Stomach (tissue), 9 donors: ENCODE measurements around the gene MYL2. TPM values are rescaled to one million over a fixed set of nuclear protein-coding genes. Genes with fewer than 3 reads are reported as not detected.
A peak's percentile ranks its signal among the peaks of the same experiment; 100 is the strongest.

Experiments used
- DNase-seq, 2 donors: peaks; one replicate each; pipeline versions ENCODE4 v3.0.0 to v3.0.0-alpha.2; 2013 to 2019
- H3K27ac ChIP-seq, 5 donors: fragments of 200-600 bp in 4 of 5; sonication (generic) in 4 of 5; one replicate each; pipeline ENCODE4 v1.5.1; 2013 to 2019; ENCODE audit warnings: mild to moderate bottlenecking in 1 of 5, moderate library complexity in 1 of 5
- H3K27me3 ChIP-seq, 3 donors: fragments of 200-600 bp; sonication (generic); one replicate each; pipeline ENCODE4 v1.5.1; 2017 to 2019; ENCODE audit warnings: mixed run types in 1 of 3
- H3K36me3 ChIP-seq, 4 donors: fragments of 200-600 bp; sonication (generic); 1 replicate in 3 of 4; 2 replicates in 1 of 4; pipeline ENCODE4 v1.5.1; 2016 to 2019
- H3K4me1 ChIP-seq, 4 donors: fragments of 200-600 bp; sonication (generic); one replicate each; pipeline ENCODE4 v1.5.1; 2016 to 2019
- H3K4me3 ChIP-seq, 4 donors: fragments of 200-600 bp; sonication (generic) in 3 of 4; one replicate each; pipeline ENCODE4 v1.5.1; 2016 to 2019; ENCODE audit warnings: mild to moderate bottlenecking in 1 of 4
- H3K9me3 ChIP-seq, 4 donors: fragments of 200-600 bp; sonication (generic); one replicate each; pipeline ENCODE4 v1.5.1; 2016 to 2019
- EP300 ChIP-seq: sonication (generic); formaldehyde crosslinking; IDR thresholded peaks from one replicate; pipeline ENCODE4 v1.6.1; 2017; ENCODE audit warnings: antibody characterized with exemption
- POLR2A ChIP-seq, 4 donors: fragments of 450-650 bp; IDR thresholded peaks; one replicate each; pipeline ENCODE4 v1.6.1; 2016; ENCODE audit warnings: antibody characterized with exemption in 4 of 4, control low read depth in 2 of 4, mild to moderate bottlenecking in 1 of 4, moderate library complexity in 1 of 4
- POLR2AphosphoS5 ChIP-seq, 3 donors: sonication (generic); formaldehyde crosslinking; IDR thresholded peaks; one replicate each; pipeline ENCODE4 v1.6.1; 2016; ENCODE audit warnings: antibody characterized with exemption in 3 of 3
- WGBS, 5 donors: extraction: QIAGEN DNeasy Blood & Tissue Kit in 3 of 5; methylation state at CpG; one replicate each; pipeline versions ENCODE4 v1.1.5 to v1.1.7; 2013 to 2018; 5-methylcytosine and 5-hydroxymethylcytosine counted together
- intact Hi-C: fragments of 100-400 bp; cut with DNase I; formaldehyde crosslinking; loops from one replicate; pipeline ENCODE4 v1.15.1; 2023; ENCODE audit warnings: low total_unique reads
- polyA plus RNA-seq, 3 donors: library from polyadenylated mRNA; stranded (reverse); fragments of 200-250 nt; gene quantifications; one replicate each; pipeline ENCODE4 v1.2.3, GENCODE V29; 2013
- total RNA-seq, 5 donors: library from RNA; depleted of rRNA; stranded (reverse); fragments of >200 nt; gene quantifications; one replicate each; pipeline versions ENCODE4 v1.1.0 to v1.2.3, GENCODE V29; 2014 to 2016
- TF ChIP-seq, protein P1 (sequence below), 7 experiments: fragments of 450-650 bp in 4 of 7; fragments of 200-600 bp in 3 of 7; sonication (generic) in 3 of 7; IDR thresholded peaks; one replicate each; pipeline ENCODE4 v1.5.1; 2016 to 2019; ENCODE audit warnings: antibody characterized with exemption in 7 of 7, control low read depth in 2 of 7, mild to moderate bottlenecking in 1 of 7
- donor health status: healthy with polysubstance abuse.
- donor health status: Bipolar disorder and iron deficiency.
- donor health status: healthy.

MYL2 gene
- total and polyA plus RNA-seq, 8 donors, result 1.1 to 38.0 (median 5.1) TPM; not detected in 4

- intact Hi-C loops, result no loop called here
- WGBS, 5 donors, result 77 to 88% (median 85%) methylated on average over 7 of the region's 7 CpGs
- H3K27ac ChIP-seq, result no peak overlapping the region
These were observed 2.4 kb downstream of the MYL2 start for GRCh38 chr12:110917961-110918360.

GRCh38 chr12:110917467-110917866 lies 2.9 kb downstream of the MYL2 start:
- Histone ChIP-seq H3K36me3 (no peaks in the 10 kb centered on the region), H3K27ac (no peak overlapping the region), H3K4me3 (no peak overlapping the region), H3K27me3 (peaks cover 0 to 16% (median 6%) of the 10 kb centered on the region in 3 donors), H3K9me3 (no peaks in the 10 kb centered on the region), H3K4me1 (no peaks in the 10 kb centered on the region)
- TF ChIP-seq POLR2AphosphoS5 (IDR thresholded peaks at IDR 0.05), result peak in 1 of 3 donors; percentile 27
- TF ChIP-seq, protein P1, sequence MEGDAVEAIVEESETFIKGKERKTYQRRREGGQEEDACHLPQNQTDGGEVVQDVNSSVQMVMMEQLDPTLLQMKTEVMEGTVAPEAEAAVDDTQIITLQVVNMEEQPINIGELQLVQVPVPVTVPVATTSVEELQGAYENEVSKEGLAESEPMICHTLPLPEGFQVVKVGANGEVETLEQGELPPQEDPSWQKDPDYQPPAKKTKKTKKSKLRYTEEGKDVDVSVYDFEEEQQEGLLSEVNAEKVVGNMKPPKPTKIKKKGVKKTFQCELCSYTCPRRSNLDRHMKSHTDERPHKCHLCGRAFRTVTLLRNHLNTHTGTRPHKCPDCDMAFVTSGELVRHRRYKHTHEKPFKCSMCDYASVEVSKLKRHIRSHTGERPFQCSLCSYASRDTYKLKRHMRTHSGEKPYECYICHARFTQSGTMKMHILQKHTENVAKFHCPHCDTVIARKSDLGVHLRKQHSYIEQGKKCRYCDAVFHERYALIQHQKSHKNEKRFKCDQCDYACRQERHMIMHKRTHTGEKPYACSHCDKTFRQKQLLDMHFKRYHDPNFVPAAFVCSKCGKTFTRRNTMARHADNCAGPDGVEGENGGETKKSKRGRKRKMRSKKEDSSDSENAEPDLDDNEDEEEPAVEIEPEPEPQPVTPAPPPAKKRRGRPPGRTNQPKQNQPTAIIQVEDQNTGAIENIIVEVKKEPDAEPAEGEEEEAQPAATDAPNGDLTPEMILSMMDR (IDR thresholded peaks at IDR 0.05), result no peak
- TF ChIP-seq POLR2A (IDR thresholded peaks at IDR 0.05), result no peak
- intact Hi-C loops, result no loop called here
- no peak for DNase-seq
- 26 to 36% (median 29%) methylated on average over 5 of the region's 5 CpGs for WGBS, 5 donors

More at GRCh38 chr12:110917961-110918360, 2.4 kb downstream of the MYL2 start:
- TF ChIP-seq, protein P1 (IDR thresholded peaks at IDR 0.05), result no peak
- TF ChIP-seq POLR2A (IDR thresholded peaks at IDR 0.05), result no peak
- no peak for TF ChIP-seq EP300
- TF ChIP-seq POLR2AphosphoS5 (IDR thresholded peaks at IDR 0.05), result no peak
- Histone ChIP-seq H3K9me3 (no peaks in the 10 kb centered on the region), H3K4me3 (no peak overlapping the region), H3K27me3 (peaks cover 0 to 21% (median 6%) of the 10 kb centered on the region in 3 donors), H3K4me1 (no peaks in the 10 kb centered on the region), H3K36me3 (no peaks in the 10 kb centered on the region)
- no peak for DNase-seq

DNA sequence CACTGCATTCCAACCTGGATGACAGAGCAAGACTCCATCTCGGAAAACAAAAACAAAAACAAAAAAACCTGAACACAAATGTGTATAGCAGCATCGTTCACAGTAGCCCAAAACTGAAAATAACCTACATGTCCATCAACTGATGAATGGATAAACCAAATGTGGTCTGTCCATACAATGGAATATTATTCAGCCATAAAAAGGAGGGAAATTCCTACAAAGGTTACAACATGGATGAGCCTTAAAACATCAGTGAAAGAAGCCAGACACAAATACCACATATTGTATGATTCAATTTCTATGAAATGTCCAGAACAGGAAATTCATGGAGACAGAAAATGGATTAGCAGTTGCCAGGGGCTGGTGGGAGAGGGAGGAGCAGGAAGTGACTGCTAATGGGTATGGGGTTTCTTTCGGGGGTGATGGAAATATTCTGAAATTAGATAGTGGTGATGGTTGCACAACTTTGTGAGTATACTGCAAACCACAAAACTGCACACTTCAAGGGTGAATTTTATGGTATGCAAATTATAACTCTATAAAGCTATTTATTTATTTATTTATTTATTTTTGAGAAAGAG lies 4.0 kb downstream of the MYL2 start:
- intact Hi-C loops, result no loop called here
- Histone ChIP-seq H3K4me1 (no peaks in the 10 kb centered on the region), H3K9me3 (no peaks in the 10 kb centered on the region), H3K27me3 (peaks cover 0 to 16% (median 3%) of the 10 kb centered on the region in 3 donors), H3K36me3 (no peaks in the 10 kb centered on the region), H3K4me3 (no peak overlapping the region), H3K27ac (no peak overlapping the region)
- DNase-seq, result no peak
- TF ChIP-seq POLR2AphosphoS5 (IDR thresholded peaks at IDR 0.05) (no peak), EP300 (no peak), POLR2A (IDR thresholded peaks at IDR 0.05) (no peak)
- TF ChIP-seq, protein P1 (IDR thresholded peaks at IDR 0.05), result no peak
- WGBS, 5 donors, result 72 to 87% (median 82%) methylated on average over 3 of the region's 3 CpGs

DNA sequence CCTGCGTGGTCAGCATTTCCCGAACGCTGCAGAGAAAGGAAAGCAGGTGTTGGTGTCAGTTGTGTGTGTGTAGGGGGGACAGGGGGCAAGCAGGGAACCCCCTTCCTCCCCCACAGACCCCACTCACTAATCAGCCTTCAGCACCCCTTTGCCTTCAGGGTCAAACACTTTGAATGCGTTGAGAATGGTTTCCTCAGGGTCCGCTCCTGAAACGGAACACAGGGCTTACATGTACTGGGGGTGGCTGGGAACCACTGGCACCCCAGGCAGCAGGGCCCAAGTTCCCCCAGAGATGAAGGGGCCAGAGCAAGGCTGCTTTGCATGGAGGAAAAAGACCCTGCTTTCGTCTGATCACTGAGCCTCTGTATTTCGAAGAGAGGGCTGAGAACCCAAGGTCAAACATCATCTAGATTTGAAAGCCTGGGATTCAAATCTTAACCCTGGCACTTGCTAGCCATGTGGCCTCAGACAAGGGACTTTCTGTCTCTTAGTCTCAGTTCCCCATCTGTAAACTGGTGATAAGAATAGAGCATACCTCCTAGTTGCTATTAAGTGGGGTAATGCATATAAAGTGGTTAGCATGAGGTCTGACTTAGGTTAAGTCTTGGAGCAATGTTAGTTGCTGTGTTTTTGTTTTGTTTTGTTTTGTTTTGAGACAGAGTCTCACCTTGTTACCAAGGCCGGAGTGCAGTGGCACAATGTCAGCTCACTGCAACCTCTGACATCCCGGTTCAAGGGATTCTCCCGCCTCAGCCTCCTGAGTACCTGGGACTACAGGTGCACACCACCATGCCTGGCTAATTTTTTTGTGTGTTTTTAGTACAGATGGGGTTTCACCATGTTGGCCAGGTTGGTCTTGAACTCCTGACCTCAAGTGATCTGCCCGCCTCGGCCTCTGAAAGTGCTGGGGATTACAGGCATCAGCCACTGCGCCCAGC lies 7.0 kb downstream of the MYL2 start:
- H3K4me1 ChIP-seq, result no peaks in the 10 kb centered on the region
- H3K4me3 ChIP-seq, result no peak overlapping the region
- TF ChIP-seq EP300, result no peak
- H3K9me3 ChIP-seq, result no peaks in the 10 kb centered on the region
- peaks cover 0 to 9% (median 0%) of the 10 kb centered on the region in 3 donors for H3K27me3 ChIP-seq
- DNase-seq, result no peak
- no peak overlapping the region for H3K27ac ChIP-seq
- intact Hi-C loops, result no loop called here
- H3K36me3 ChIP-seq, result no peaks in the 10 kb centered on the region
- 76 to 86% (median 81%) methylated on average over 14 of the region's 14 CpGs for WGBS, 5 donors
